WERI-Rb-1 (cell line): ENCODE results near the gene OR52E1.

Experiments used
- DNase-seq: peaks from one replicate; pipeline ENCODE4 v3.0.0-alpha.2; 2020
- H3K27ac ChIP-seq: fragments of 250-450 bp; sonication (Bioruptor Pico); 2 replicates; pipeline ENCODE4 v1.5.1; 2020; ENCODE audit warnings: mild to moderate bottlenecking, moderate library complexity
- H3K27me3 ChIP-seq: fragments of 250-450 bp; sonication (Bioruptor Pico); 2 replicates; pipeline ENCODE4 v1.5.1; 2021; ENCODE audit warnings: mild to moderate bottlenecking, low read depth, moderate library complexity; ENCODE audit not compliant: insufficient read depth, severe bottlenecking
- H3K36me3 ChIP-seq: fragments of 250-450 bp; sonication (Bioruptor Pico); 2 replicates; pipeline ENCODE4 v1.5.1; 2020; ENCODE audit warnings: mild to moderate bottlenecking, moderate library complexity
- H3K4me3 ChIP-seq: 2 replicates; pipeline ENCODE4 v1.5.1; 2011; ENCODE audit warnings: low read depth, mild to moderate bottlenecking, control low read depth, low read length
- H3K9me3 ChIP-seq: fragments of 250-450 bp; sonication (Bioruptor Pico); 2 replicates; pipeline ENCODE4 v1.5.1; 2021; ENCODE audit warnings: mild to moderate bottlenecking, moderate library complexity; ENCODE audit not compliant: severe bottlenecking
- CTCF ChIP-seq: IDR thresholded peaks from 2 replicates; pipeline ENCODE4 v1.5.1; 2011; ENCODE audit warnings: low read depth, mild to moderate bottlenecking, control low read depth, inconsistent platforms, low read length

The OR52E1 gene

GRCh38 chr11:5065027-5065426 lies 4.3 kb upstream of the OR52E1 start:
- no peak for TF ChIP-seq CTCF
- DNase-seq: no peak
- Histone ChIP-seq H3K27me3 (peaks cover 59% of the 10 kb centered on the region), H3K27ac (no peak overlapping the region), H3K36me3 (no peaks in the 10 kb centered on the region), H3K9me3 (no peaks in the 10 kb centered on the region), H3K4me3 (no peak overlapping the region)

- no peak for TF ChIP-seq CTCF
- Histone ChIP-seq H3K27me3 (peaks cover 31% of the 10 kb centered on the region), H3K36me3 (no peaks in the 10 kb centered on the region), H3K27ac (no peak overlapping the region), H3K4me3 (no peak overlapping the region), H3K9me3 (no peaks in the 10 kb centered on the region)
- DNase-seq: no peak
Measured at GRCh38 chr11:5071799-5072198, 2.4 kb downstream of the OR52E1 start.

GRCh38 chr11:5081405-5081804 lies 12.0 kb downstream of the OR52E1 start:
- Histone ChIP-seq H3K27ac (no peak overlapping the region), H3K36me3 (no peaks in the 10 kb centered on the region), H3K27me3 (peaks cover 39% of the 10 kb centered on the region), H3K9me3 (no peaks in the 10 kb centered on the region), H3K4me3 (no peak overlapping the region)
- DNase-seq: no peak
- no peak for TF ChIP-seq CTCF

GRCh38 chr11:5083602-5084001 lies 14.2 kb downstream of the OR52E1 start:
- no peak for DNase-seq
- Histone ChIP-seq H3K27me3 (peaks cover 38% of the 10 kb centered on the region), H3K27ac (no peak overlapping the region), H3K4me3 (no peak overlapping the region), H3K9me3 (no peaks in the 10 kb centered on the region), H3K36me3 (no peaks in the 10 kb centered on the region)
- TF ChIP-seq CTCF: no peak

GRCh38 chr11:5088556-5088955 lies 19.2 kb downstream of the OR52E1 start:
- Histone ChIP-seq H3K27me3 (peaks cover 39% of the 10 kb centered on the region), H3K9me3 (no peaks in the 10 kb centered on the region), H3K27ac (no peak overlapping the region), H3K4me3 (no peak overlapping the region), H3K36me3 (no peaks in the 10 kb centered on the region)
- no peak for DNase-seq
- TF ChIP-seq CTCF: no peak

- Histone ChIP-seq H3K36me3 (no peaks in the 10 kb centered on the region), H3K4me3 (no peak overlapping the region), H3K27me3 (peaks cover 24% of the 10 kb centered on the region), H3K27ac (no peak overlapping the region), H3K9me3 (no peaks in the 10 kb centered on the region)
- no peak for DNase-seq
- no peak for TF ChIP-seq CTCF
Measured at GRCh38 chr11:5090668-5091067, 21.3 kb downstream of the OR52E1 start.
